GM23338 (cell line): Measurements from ENCODE around the gene DFFB. TPM values are rescaled to one million over a fixed set of nuclear protein-coding genes. Genes with fewer than 3 reads are reported as not detected.

Source experiments
- CREB1 ChIP-seq: fragments of 250-450 bp; sonication (Bioruptor Pico); IDR thresholded peaks from 2 replicates; pipeline ENCODE4 v1.5.0; 2020; ENCODE audit warnings: low read depth, mild to moderate bottlenecking, moderate library complexity
- EZH2 ChIP-seq: fragments of 200-600 bp; sonication (generic); IDR thresholded peaks from one replicate; pipeline ENCODE4 v1.8.0; 2017; ENCODE audit warnings: antibody characterized with exemption, mild to moderate bottlenecking, low read depth; ENCODE audit not compliant: unreplicated experiment
- EZH2phosphoT487 ChIP-seq: fragments of 200-600 bp; sonication (generic); IDR thresholded peaks from one replicate; pipeline ENCODE4 v1.8.1; 2018; ENCODE audit warnings: antibody characterized with exemption; ENCODE audit not compliant: unreplicated experiment
- JUNB ChIP-seq: IDR thresholded peaks from one replicate; pipeline ENCODE4 v1.6.1; 2016; ENCODE audit warnings: antibody characterized with exemption; ENCODE audit not compliant: unreplicated experiment
- NANOG ChIP-seq: IDR thresholded peaks from 2 replicates; pipeline ENCODE4 v1.6.1; 2016; ENCODE audit warnings: antibody characterized with exemption, borderline replicate concordance
- POLR2AphosphoS5 ChIP-seq: IDR thresholded peaks from 2 replicates; pipeline ENCODE4 v1.6.1; 2016; ENCODE audit warnings: antibody characterized with exemption, low read depth
- STAT1 ChIP-seq: IDR thresholded peaks from one replicate; pipeline ENCODE4 v1.6.1; 2016; ENCODE audit warnings: antibody characterized with exemption; ENCODE audit not compliant: unreplicated experiment
- ZNF114 ChIP-seq: fragments of 250-450 bp; sonication (Bioruptor Pico); IDR thresholded peaks from 2 replicates; pipeline ENCODE4 v1.5.0; 2020; ENCODE audit warnings: mild to moderate bottlenecking, moderate library complexity
- ZNF462 ChIP-seq: fragments of 250-450 bp; sonication (Bioruptor Pico); IDR thresholded peaks from 2 replicates; pipeline ENCODE4 v1.5.0; 2020; ENCODE audit warnings: mild to moderate bottlenecking, moderate library complexity
- polyA plus RNA-seq: library from polyadenylated mRNA; unstranded; fragments of >200 nt; fragmentation: Nextera tagmentation; extraction: Ambion mirVana; gene quantifications from 2 replicates; pipeline ENCODE4 v1.2.1, GENCODE V29; 2016
- total RNA-seq: library from RNA; depleted of rRNA; stranded (reverse); fragments of >200 nt; shearing (Covaris generic); gene quantifications from 2 replicates; pipeline ENCODE4 v1.2.3, GENCODE V29; 2014
- TF ChIP-seq, protein P1 (sequence below): IDR thresholded peaks from 2 replicates; pipeline ENCODE4 v1.6.1; 2016; ENCODE audit warnings: antibody characterized with exemption

The DFFB gene
- total and polyA plus RNA-seq, 2 experiments from 2014 or later: 6.5 to 18.1 TPM

- TF ChIP-seq ZNF462 (no peak), EZH2 (no peak), EZH2phosphoT487 (no peak), STAT1 (no peak), POLR2AphosphoS5 (no peak), CREB1 (no peak), JUNB (no peak), ZNF114 (CRISPR knock-in tag) (no peak), NANOG (no peak)
- TF ChIP-seq, protein P1, sequence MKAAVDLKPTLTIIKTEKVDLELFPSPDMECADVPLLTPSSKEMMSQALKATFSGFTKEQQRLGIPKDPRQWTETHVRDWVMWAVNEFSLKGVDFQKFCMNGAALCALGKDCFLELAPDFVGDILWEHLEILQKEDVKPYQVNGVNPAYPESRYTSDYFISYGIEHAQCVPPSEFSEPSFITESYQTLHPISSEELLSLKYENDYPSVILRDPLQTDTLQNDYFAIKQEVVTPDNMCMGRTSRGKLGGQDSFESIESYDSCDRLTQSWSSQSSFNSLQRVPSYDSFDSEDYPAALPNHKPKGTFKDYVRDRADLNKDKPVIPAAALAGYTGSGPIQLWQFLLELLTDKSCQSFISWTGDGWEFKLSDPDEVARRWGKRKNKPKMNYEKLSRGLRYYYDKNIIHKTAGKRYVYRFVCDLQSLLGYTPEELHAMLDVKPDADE: no peak
Observed at GRCh38 chr1:3863231-3863935, 6.1 kb downstream of the DFFB start (continued).
